Stimulated activated CD4-positive, alpha-beta T cell treated with anti-CD3 and anti-CD28 coated beads, Interleukin-1b, Interleukin-23, amount 100 ng/mL, for 24 hours (primary cell): ENCODE data around the gene SIGLEC8.
"Not testable (repeated sequence)": the region's sequence is repeated elsewhere in the genome, so short reads cannot be mapped to it uniquely, and the experiment has no call there.

Experiments
- DNase-seq, 4 experiments: peaks; one replicate each; pipeline ENCODE4 v3.0.0-alpha.2; 2020; ENCODE audit warnings: low read depth in 4 of 4, low spot score in 1 of 4

Gene SIGLEC8

DNA sequence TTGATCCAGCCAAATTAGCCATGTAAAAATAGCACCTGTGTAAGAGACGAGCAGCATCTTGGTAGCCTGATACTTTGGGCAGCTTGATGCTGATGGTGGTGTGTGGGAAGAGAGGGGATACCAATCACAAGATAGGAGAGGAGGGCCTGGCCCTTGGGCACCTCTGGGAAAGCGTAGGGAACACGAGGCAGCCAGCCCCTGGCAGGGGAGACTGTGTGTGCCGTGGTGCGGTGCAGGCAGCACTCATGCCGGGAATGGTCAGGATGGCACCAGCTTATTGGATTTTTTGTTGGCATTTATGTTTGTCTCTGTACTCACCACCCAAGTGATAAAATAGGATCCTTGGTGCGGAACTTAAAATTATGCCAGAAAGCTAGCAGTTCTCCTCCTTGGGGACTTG is 10.2 kb downstream of the SIGLEC8 start:
- no peak for DNase-seq

DNA sequence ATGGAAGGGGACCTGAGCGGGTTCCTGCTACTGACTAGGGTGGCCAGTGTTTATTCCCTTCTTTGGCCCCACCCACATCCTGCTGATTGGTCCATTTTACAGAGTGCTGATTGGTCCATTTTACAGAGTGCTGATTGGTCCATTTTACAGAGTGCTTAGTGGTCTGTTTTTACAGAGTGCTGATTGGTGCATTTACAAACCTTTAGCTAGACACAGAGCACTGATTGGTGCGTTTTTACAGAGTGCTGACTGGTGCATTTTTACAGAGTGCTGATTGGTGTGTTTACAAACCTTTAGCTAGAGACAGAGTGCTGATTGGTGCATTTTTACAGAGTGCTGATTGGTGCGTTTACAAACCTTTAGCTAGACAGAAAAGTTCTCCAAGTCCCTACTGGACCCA is 10.7 kb downstream of the SIGLEC8 start:
- not testable (repeated sequence) for DNase-seq

DNA sequence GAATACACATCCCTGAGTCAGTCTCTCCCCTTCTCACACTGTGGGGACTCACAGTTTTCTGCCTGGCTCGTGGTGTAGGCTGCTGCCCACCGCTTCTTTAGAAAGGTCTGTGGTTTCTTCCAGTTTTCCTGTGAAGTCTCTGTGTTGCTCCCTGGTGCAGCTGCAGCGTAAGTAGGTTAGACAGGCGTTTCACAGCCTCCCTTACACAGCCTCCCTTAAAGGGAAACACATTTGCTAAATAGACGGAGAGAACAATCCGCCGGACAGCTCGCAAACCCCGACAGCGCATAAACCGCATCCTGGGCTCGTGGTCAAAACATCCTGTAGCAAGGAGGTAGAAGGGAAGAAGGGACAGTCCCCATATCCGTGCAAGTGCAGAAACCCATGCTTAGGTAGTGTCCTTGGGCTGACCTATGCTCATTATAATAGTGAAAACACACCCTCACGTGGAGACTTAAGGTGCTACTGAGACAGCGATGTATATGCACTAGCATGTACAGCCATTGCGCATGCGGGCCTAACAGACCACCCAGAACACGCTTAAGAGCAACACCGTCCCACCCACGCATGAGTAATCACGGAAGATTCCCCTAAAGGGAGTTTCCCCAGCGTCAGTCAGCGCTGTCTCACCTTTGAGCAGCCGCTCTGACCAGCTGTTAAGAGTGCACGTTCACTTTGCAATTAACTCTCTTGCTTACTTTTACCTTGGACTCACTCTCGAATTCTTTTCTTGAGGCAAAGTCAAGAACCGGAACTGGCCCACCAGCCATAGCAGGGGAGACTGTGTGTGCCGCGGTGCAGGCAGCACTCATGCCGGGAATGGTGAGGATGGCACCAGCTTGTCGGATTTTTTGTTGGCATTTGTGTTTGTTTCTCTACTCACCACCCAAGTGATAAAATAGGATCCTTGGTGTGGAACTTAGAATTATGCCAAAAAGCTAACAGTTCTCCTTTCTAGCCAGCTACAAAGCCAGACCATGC is 16.6 kb downstream of the SIGLEC8 start:
- DNase-seq: peak; percentile 71 to 85 (median 73)

DNA sequence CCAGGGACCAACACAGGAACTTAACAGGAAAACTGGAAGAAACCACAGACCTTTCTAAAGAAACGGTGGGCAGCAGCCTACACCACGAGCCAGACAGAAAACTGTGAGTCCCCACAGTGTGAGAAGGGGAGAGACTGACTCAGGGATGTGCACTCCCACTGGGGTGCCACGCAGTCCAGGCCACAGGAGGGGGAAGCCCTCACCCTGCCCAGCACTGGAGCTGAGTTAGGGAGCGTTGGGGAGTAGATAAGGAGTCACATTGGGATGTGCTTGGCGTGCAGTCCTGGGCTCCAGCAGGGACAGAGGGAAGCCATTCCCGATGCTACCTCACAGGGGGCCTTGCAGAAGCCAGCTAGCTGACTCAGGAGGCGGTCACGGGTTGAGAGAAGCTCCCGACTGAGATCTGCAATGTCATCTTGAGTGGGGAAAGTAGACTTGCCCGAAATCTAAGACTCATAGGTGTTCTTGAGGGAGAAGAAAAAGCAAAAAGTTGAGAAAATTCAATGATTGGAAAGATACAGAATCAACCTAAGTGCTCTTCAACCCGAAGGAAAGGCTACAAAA is 17.3 kb downstream of the SIGLEC8 start:
- DNase-seq: peak; percentile 30 to 55 (median 38)

DNA sequence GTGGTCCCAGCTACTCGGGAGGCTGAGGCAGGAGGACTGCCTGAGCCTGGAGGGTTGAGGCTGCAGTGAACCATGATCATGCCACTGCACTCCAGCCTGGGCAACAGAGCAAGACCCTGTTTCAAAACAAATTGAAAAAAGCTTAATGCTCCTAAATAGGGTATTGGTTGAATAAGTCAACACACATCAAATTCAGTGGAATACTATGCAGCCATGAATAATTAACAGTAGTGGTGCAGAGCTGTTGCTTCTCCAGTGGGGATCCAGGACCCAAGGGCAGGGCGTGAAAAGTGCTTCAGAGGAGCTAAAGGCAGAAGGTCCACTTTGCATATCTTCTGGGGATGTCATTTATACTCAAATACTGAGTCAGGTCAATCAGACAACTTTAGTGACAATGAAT is 18.2 kb downstream of the SIGLEC8 start:
- no peak for DNase-seq

DNA sequence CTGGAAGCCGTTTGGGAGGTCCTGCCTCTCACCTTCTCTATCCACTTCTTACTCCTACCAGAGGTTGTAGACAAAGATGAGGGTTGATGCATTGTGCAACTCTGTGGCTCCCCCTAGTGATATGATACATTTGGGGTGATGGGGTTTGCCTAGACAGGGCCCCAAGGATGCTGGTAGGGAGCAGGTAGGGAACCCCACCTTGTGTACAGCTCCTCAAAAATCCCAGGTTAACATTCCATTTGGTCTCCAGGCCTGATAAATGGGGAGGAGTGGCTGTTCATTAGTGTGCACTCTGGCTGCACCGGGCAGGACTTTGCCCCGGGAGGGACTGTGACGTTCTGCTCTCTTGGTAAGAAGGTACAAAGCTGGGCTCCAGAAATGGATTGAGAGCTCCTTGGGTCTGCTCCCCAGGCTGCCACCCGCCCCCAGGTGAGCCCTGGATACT is 19.2 kb downstream of the SIGLEC8 start:
- no peak for DNase-seq

DNA sequence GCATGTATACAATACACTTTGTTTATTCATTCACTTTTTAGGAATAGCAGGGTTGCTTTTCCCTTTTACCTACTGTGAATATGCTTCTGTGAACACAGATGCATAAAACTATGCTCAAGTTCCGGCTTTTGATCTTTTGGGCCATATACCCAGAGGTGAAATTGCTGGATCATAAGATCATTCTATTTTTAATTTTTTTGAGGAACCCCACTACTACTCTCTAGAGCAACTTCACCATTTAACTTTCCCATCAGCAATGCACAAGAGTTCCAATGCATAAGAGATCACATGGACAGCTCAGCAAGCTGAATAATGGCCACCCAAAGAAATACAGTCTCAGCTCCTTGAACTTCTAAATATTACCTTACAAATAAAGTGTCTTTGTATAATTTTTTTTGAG is 23.8 kb downstream of the SIGLEC8 start:
- no peak for DNase-seq

DNA sequence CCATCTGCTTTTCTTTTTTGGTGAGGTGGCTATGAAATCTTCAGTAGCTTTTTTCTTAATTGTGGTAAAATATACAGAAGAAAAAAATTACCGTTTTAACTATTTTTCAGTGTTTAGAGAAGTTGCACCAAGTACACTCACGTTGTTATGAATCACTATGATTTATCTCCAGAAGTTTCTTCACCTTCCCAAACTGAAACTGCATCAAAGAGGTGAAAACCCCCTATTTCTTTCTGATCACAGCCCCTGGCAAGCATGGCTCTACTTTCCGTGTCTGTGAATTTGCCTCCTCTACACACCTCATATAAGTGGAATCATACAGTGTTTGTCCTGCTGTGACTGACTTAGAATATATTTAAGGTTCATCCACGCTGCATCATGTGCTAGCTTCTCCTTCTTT is 25.2 kb downstream of the SIGLEC8 start:
- no peak for DNase-seq

DNA sequence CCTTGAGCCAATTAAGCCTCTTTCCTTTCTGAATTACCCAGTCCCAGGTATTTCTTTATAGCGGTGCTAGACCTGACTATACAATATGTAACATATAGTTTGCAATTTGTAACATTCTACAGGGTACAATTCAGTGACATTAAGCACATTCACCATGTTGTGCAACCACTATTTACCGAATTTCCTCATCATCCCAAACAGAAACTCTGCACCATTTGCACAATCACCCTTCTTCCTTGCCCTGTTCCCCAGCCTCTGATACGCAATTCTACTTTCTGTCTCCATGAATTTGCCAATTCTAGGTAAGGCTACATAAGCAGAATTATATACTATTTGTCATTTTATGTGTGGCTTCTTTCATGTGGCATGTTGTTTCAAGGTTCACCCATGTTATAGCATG is 27.1 kb downstream of the SIGLEC8 start:
- DNase-seq: no peak

DNA sequence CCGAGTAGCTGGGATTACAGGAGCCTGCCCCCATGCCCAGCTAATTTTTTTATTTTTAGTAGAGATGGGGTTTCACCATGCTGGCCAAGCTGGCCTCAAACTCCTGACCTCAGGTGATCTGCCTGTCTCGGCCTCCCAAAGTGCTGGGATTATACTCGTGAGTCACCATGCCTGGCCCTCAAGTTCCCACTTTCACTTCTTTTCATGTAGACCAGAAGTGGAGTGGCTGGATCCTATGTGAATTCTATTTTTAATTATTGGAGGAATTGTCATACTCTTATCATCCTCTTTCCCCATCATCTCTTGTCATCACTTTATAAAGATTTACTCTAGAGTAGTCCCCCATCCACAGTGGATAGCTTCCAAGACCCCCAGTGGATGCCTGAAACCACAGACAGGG is 28.0 kb downstream of the SIGLEC8 start:
- DNase-seq: no peak

DNA sequence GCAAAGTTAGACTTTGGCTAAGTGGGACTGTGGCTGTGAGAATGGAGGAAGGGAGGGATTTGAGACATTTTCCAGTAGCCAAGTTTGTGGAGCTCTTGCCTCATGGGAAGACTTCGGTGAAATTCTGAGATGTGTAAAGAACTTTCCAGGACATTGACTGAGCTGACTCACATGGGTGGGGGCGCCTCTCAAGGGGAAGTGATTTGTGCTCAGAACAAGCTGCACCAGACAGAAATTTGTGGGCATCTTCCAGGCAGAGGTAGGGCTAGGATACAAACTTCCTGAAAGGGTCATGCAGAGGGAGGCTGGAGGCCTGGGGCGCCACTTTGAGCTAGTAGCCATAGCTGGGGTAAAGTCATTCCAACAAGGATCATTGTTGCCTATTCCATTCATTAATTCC is 31.1 kb downstream of the SIGLEC8 start:
- DNase-seq: no peak

DNA sequence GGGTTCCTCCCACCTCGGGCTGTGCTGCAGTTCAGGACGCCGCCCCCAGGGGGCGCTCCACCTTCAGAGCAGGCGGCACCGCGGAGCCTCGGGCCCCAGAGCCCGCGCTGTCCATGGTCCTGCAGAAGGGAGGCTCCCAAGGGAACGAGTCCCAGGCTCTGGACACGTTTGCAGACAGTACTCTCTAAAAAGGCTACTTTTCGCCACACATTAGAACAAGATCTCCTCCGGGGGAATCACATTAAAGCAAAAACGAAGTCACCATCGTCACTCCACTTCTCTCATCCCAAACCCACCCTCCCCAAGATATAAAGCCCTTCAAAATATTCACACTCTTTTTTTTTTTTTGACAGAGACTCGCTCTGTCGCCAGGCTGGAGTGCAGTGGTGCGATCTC is 36.2 kb downstream of the SIGLEC8 start:
- peak; percentile 83 to 94 (median 86) for DNase-seq

DNA sequence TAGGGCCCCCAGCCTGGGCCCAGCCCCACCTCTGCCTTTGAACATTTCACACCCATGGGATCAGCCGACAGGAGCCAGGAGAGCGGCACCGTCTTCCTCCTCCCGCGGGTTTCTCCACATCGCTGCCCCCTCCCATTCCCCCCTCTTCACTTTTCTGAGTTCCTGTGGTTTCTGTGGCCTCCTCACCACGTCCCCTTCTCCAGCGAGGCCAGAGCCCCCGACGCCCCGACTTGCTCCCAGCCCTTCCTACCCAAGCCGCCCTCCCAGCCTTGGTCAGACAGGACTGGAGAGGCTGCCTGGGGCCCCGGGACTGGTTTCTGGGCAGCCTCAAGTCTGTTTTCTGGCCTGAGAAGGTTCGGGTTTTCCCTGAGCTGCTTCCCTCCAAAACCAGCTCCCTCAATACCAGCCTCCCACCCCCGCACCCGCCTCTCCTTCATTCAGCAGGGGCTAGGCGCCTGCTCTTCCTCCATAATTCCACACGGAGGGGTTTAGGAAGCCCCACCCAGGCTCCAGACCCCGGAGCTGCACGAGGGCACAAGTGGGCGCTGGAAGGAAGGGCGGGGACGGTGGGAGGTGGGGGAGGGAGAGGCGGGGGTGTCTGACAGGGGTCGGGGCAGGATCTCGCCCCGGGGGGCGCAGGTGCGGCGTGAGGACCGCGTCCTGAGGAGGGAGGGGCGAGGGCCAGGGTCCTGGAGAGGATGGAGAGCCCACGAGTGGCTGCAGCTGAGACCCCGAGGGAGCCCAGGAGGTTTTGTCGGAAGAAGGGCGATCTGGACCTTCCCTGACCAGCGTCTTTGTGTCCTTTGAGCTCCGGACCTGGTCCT is 36.8 kb downstream of the SIGLEC8 start:
- DNase-seq: no peak

DNA sequence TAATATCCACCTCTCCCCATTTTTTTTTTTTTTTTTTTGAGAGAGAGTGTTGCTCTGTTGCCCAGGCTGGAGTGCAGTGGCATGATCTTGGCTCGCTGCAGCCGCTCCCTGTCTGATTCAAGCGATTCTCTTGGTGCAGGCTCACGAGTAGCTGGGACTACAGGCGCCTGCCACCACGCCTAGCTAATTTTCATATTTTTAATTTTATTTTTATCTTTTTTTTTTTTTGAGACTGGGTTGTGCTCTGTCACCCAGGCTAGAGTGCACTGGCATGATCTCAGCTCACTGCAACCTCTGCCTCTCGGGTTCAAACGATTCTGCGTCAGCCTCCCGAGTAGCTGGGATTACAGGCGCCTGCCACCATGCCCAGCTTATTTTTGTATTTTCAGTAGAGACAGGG is 37.7 kb downstream of the SIGLEC8 start:
- not testable (repeated sequence) for DNase-seq

DNA sequence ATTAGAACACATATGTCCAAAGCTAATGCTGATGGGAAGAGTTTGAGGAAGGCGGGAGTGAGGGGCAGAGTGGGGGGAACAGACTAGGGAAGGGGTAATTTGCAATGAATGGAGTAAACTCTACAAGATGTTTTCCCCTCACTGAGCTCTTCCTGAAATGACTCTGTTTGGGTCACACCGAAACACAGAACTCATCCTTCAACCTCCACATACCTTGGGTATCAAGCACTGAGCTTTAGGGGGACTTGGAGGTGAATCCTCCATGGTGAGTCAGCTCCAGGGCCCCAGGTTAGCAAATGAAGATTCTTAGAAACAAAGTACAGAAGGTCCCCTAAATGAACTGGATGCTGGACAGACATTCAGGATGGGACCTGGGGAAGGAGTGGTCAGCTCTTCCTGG is 39.5 kb downstream of the SIGLEC8 start:
- no peak for DNase-seq

DNA sequence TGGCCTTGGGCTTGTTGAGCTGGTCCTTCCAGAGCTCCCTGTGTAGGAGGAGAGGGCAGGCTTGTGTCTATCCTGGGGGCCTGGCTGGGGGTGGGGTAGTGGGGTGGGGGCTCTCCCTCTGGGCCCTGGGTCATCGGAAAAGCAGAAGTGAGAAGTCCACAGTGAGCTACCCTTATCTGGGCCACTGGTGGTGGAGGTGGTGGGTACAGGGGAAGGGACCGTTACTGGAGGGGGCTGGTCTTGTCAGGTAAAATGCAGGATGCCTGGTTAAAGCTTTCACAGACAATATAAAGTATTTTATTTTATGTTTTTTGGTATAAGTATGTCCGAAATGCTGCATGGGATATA is 40.5 kb downstream of the SIGLEC8 start:
- DNase-seq: no peak

DNA sequence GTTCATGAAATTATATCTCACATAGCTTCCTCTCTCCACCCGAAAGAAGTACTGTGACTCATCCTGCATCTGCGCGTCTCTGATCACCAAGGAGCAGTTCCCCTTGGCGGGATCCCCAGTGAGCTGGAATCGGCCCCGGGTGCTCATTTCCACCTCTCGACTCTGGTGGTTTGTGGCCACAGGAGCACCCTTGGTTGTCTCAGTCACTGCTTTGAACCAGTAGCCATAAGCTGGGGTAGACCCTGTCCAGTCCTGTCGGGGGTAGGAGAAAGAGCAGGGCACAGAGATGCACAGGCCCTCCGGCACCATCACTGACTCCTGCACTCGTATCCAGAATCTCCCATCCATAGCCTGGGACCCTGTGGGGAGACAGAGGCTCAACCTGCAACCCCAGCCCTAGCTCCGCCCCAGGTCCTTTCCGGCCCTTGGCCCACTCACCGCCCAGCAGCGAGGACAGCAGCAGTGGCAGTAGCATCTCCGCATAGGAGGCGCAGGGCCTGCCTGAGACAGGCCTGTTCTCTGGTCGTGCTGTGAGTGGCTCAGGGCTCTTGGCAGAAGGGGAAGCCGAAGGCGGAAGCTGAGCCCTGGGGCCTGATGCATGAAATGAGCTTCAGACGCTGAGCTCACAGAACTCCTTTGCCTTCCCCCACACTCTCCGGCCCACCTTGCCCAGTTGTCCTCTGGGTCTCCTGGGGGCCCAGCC is 41.0 kb downstream of the SIGLEC8 start, which contains the start of gene SIGLEC10:
TSS of gene SIGLEC10 (minus strand) at position 536 of the 703 bp plus-strand sequence. CDS start at position 475, 61 bp downstream.
- peak in 1 of 4 experiments; percentile 40 for DNase-seq

DNA sequence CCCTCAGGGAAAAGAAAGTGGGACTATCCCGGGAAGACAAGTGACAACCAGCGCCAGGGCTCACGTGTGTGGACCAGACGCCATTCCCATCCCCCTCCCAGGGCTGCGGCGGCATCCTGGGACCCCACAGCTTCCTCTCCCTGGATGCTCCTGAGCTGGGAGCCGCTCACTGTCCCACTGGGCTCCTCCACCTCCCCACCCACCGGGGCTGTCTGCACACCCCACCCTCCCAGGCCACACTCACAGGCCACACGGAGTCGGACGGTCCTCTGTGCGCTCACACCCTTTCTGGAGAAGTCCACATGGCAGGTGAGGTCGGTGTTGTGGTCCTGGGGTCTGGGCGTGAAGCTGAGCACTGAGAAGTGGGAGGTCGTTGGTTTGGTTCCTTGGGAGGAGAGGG is 41.8 kb downstream of the SIGLEC8 start:
- not testable (repeated sequence) for DNase-seq

DNA sequence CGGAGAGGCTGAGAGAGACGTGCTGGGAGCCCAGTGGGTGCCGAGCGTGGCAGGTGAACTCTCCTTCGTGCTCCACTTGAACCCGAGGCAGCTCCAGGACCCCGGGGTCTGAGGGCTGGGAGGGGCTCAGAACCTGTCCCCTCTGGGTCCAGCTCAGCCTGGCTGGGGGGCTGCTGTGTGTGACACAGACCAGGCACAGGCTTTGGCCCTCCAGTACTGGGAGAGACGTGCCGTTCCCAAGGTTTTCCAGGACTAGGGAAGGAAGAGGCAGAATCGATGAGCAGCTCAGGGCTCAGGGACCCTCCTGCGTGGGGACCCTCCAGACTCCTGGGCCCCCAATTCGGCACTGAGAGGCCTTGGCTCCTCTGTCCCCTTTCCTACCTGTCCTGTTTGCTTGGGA is 43.1 kb downstream of the SIGLEC8 start:
- DNase-seq: no peak

DNA sequence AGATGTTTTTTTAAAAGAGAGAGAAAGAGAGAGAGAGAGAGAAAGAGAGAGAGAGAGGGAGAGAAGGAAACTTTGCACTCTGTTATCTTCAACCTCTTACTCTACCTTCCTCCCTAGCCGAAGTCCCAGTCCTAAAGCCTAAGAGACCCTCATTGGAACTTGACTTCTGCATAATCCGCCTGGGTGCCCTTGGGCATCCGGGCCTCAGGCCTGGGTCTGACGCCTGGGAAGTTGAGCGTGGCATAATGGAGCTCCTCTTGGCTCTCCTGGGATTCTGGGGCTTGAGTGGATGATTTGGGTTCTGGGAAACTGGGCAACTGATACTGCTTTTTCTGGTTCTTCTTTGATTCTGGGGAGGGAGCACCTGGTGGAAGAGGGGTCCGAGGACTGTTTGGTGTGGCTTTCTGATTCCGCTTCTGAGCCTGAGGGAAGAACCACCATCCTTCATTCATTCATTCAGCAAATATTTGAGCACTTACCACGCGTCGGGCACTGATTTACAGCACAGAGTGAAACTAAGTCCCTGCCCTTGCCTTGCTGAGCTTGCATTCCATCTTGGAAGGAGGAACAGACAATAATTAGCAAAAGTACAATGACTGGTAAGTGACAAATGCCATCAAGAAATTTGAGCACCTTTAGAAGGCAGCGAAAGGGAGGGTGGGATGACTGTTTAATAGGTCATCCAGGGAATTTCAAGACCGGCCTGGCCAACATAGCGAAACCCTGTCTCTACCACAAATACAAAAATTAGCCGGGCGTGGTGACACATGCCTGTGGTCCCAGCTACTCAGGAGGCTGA is 47.1 kb downstream of the SIGLEC8 start:
- DNase-seq: no peak
